GM18498 (cell line): ENCODE data around the gene VWC2.

ENCODE experiments used
- ATAC-seq: cut with Tn5 transposase; IDR thresholded peaks from one replicate; pipeline ENCODE4 v1.9.1; 2021; ENCODE audit warnings: mild to moderate bottlenecking, moderate library complexity; ENCODE audit not compliant: unreplicated experiment

Gene VWC2

GRCh38 chr7:49928787-49929186 is 155.3 kb downstream of the VWC2 start:
- no peak for ATAC-seq

GRCh38 chr7:49931627-49932026 is 158.2 kb downstream of the VWC2 start:
- ATAC-seq: no peak

GRCh38 chr7:49937608-49938007 is 164.2 kb downstream of the VWC2 start:
- ATAC-seq: no peak
